K562 treated with DMSO at 1 percent for 12 hours (cell line): Measurements from ENCODE around the gene MERTK. TPM values are rescaled to one million over a fixed set of nuclear protein-coding genes. Genes with fewer than 3 reads are reported as not detected.

Source experiments
- total RNA-seq: library from RNA; unstranded; fragments of 300-600 nt; gene quantifications from 2 replicates; pipeline ENCODE4 v1.2.3, GENCODE V29; 2022; ENCODE audit not compliant: insufficient read depth

Gene MERTK
- total RNA-seq, result 0.73 and 2.1 TPM in 2 replicates

GRCh38 chr2:111897924-111898702 lies at the start of gene MERTK:
MERTK (plus strand) TSS chr2:111898607; CDS start chr2:111898736, 129 bp downstream.

GRCh38 chr2:111883661-111884591 lies 14.5 kb upstream of the MERTK start, which contains the start of gene ANAPC1:
ANAPC1 (minus strand) TSS chr2:111884193; CDS start chr2:111880825, 3,368 bp downstream.

GRCh38 chr2:112054847-112055729 lies 156.7 kb downstream of the MERTK start, which contains the start of gene TMEM87B:
TMEM87B (plus strand) TSS chr2:112055269; CDS start chr2:112055592, 323 bp downstream.

Other genes with a start within 250 kb of the MERTK start
- 11.3 and 24.1 TPM in 2 replicates for gene ANAPC1, start 14.4 kb upstream of the MERTK start, total RNA-seq
- gene TMEM87B, start 156.7 kb downstream of the MERTK start, total RNA-seq, result 3.1 and 19.6 TPM in 2 replicates
- not detected in 2 replicates for gene FBLN7, start 239.8 kb downstream of the MERTK start, total RNA-seq